GM12891 (cell line): ENCODE data around the gene CERK.

Source experiments
- POLR2A ChIP-seq: IDR thresholded peaks from 2 replicates; pipeline ENCODE4 v1.6.1; 2011; ENCODE audit warnings: low read depth, low read length, control low read depth
- POLR2AphosphoS5 ChIP-seq: IDR thresholded peaks from 2 replicates; pipeline ENCODE4 v1.6.1; 2011; ENCODE audit warnings: low read depth, low read length, control low read depth
- TAF1 ChIP-seq: IDR thresholded peaks from 2 replicates; pipeline ENCODE4 v1.6.1; 2011; ENCODE audit warnings: low read depth, low read length, control low read depth

GRCh38 chr22:46752286-46752987 lies 14.4 kb upstream of the CERK start:
- no peak for TF ChIP-seq POLR2AphosphoS5
- TF ChIP-seq POLR2A, result no peak
- no peak for TF ChIP-seq TAF1
